Measurements from ENCODE around the gene FIBIN.
"Not testable (repeated sequence)": the region's sequence is repeated elsewhere in the genome, so short reads cannot be mapped to it uniquely, and the experiment has no call there.

The FIBIN gene

GRCh38 chr11:26958005-26958701 lies 35.8 kb upstream of the FIBIN start:
- Histone ChIP-seq H3K27ac (ENCODE audit: low read depth, low read length) (no peak overlapping the region), H3K4me3 (ENCODE audit: low read depth, low read length) (no peak overlapping the region), H3K9me3 (ENCODE audit: control insufficient read depth, insufficient read depth, low read depth, low read length) (no peaks in the 10 kb centered on the region), H3K36me3 (ENCODE audit: control insufficient read depth, insufficient read depth, low read length) (no peaks in the 10 kb centered on the region), H3K4me1 (ENCODE audit: control insufficient read depth, insufficient read depth, low read length) (no peaks in the 10 kb centered on the region), H3K9ac (ENCODE audit: low read length) (no peak overlapping the region), H3K27me3 (ENCODE audit: control insufficient read depth, insufficient read depth, low read length) (no peaks in the 10 kb centered on the region)

- Histone ChIP-seq H3K36me3 (ENCODE audit: control insufficient read depth, insufficient read depth, low read length) (no peaks in the 10 kb centered on the region), H3K9ac (ENCODE audit: low read length) (no peak overlapping the region), H3K4me3 (ENCODE audit: low read depth, low read length) (no peak overlapping the region), H3K4me1 (ENCODE audit: control insufficient read depth, insufficient read depth, low read length) (no peaks in the 10 kb centered on the region), H3K27me3 (ENCODE audit: control insufficient read depth, insufficient read depth, low read length) (no peaks in the 10 kb centered on the region), H3K9me3 (ENCODE audit: control insufficient read depth, insufficient read depth, low read depth, low read length) (no peaks in the 10 kb centered on the region), H3K27ac (ENCODE audit: low read depth, low read length) (no peak overlapping the region)
Measured at GRCh38 chr11:26958702-26959049, 35.2 kb upstream of the FIBIN start.

- no peaks in the 10 kb centered on the region for H3K9me3 ChIP-seq (ENCODE audit: control insufficient read depth, insufficient read depth, low read depth, low read length)
- H3K4me1 ChIP-seq (ENCODE audit: control insufficient read depth, insufficient read depth, low read length) = no peaks in the 10 kb centered on the region
- no peak overlapping the region for H3K9ac ChIP-seq (ENCODE audit: low read length)
- no peaks in the 10 kb centered on the region for H3K27me3 ChIP-seq (ENCODE audit: control insufficient read depth, insufficient read depth, low read length)
- no peak overlapping the region for H3K4me3 ChIP-seq (ENCODE audit: low read depth, low read length)
- no peaks in the 10 kb centered on the region for H3K36me3 ChIP-seq (ENCODE audit: control insufficient read depth, insufficient read depth, low read length)
- no peak overlapping the region for H3K27ac ChIP-seq (ENCODE audit: low read depth, low read length)
Measured at GRCh38 chr11:26960281-26960680, 33.6 kb upstream of the FIBIN start.

- no peaks in the 10 kb centered on the region for H3K9me3 ChIP-seq (ENCODE audit: control insufficient read depth, insufficient read depth, low read depth, low read length)
- H3K27ac ChIP-seq (ENCODE audit: low read depth, low read length) = no peak overlapping the region
- H3K4me3 ChIP-seq (ENCODE audit: low read depth, low read length) = no peak overlapping the region; the same call in 1 of the 2 replicates
Measured at GRCh38 chr11:26963764-26964163, 30.1 kb upstream of the FIBIN start.

GRCh38 chr11:26964339-26964738 lies 29.6 kb upstream of the FIBIN start:
- Histone ChIP-seq H3K9me3 (ENCODE audit: control insufficient read depth, insufficient read depth, low read depth, low read length) (no peaks in the 10 kb centered on the region), H3K27me3 (ENCODE audit: control insufficient read depth, insufficient read depth, low read length) (no peaks in the 10 kb centered on the region), H3K9ac (ENCODE audit: low read length) (peak overlapping the region; percentile 52), H3K4me3 (ENCODE audit: low read depth, low read length) (peak overlapping the region; percentile 58), H3K4me1 (ENCODE audit: control insufficient read depth, insufficient read depth, low read length) (no peaks in the 10 kb centered on the region), H3K36me3 (ENCODE audit: control insufficient read depth, insufficient read depth, low read length) (no peaks in the 10 kb centered on the region), H3K27ac (ENCODE audit: low read depth, low read length) (no peak overlapping the region)

More at GRCh38 chr11:26963764-26964163, 30.1 kb upstream of the FIBIN start:
- Histone ChIP-seq H3K27me3 (ENCODE audit: control insufficient read depth, insufficient read depth, low read length) (no peaks in the 10 kb centered on the region), H3K4me1 (ENCODE audit: control insufficient read depth, insufficient read depth, low read length) (no peaks in the 10 kb centered on the region), H3K36me3 (ENCODE audit: control insufficient read depth, insufficient read depth, low read length) (no peaks in the 10 kb centered on the region), H3K9ac (ENCODE audit: low read length) (no peak overlapping the region)

- peak overlapping the region; percentile 58 for H3K4me3 ChIP-seq (ENCODE audit: low read depth, low read length)
- not testable (repeated sequence) for H3K4me1 ChIP-seq (ENCODE audit: control insufficient read depth, insufficient read depth, low read length); H3K36me3 ChIP-seq (ENCODE audit: control insufficient read depth, insufficient read depth, low read length); H3K9me3 ChIP-seq (ENCODE audit: control insufficient read depth, insufficient read depth, low read depth, low read length); H3K27me3 ChIP-seq (ENCODE audit: control insufficient read depth, insufficient read depth, low read length); H3K27ac ChIP-seq (ENCODE audit: low read depth, low read length)
- H3K9ac ChIP-seq (ENCODE audit: low read length) = peak overlapping the region; percentile 52
Measured at GRCh38 chr11:26964847-26965485, 28.9 kb upstream of the FIBIN start.

- H3K27ac ChIP-seq (ENCODE audit: low read depth, low read length) = no peak overlapping the region
- no peaks in the 10 kb centered on the region for H3K27me3 ChIP-seq (ENCODE audit: control insufficient read depth, insufficient read depth, low read length)
- H3K4me3 ChIP-seq (ENCODE audit: low read depth, low read length) = no peak overlapping the region
- H3K4me1 ChIP-seq (ENCODE audit: control insufficient read depth, insufficient read depth, low read length) = no peaks in the 10 kb centered on the region
- no peak overlapping the region for H3K9ac ChIP-seq (ENCODE audit: low read length)
- no peaks in the 10 kb centered on the region for H3K36me3 ChIP-seq (ENCODE audit: control insufficient read depth, insufficient read depth, low read length)
- no peaks in the 10 kb centered on the region for H3K9me3 ChIP-seq (ENCODE audit: control insufficient read depth, insufficient read depth, low read depth, low read length)
Measured at GRCh38 chr11:26971961-26972360, 22.0 kb upstream of the FIBIN start.

- Histone ChIP-seq H3K4me3 (ENCODE audit: low read depth, low read length) (no peak overlapping the region), H3K27me3 (ENCODE audit: control insufficient read depth, insufficient read depth, low read length) (no peaks in the 10 kb centered on the region), H3K27ac (ENCODE audit: low read depth, low read length) (no peak overlapping the region), H3K36me3 (ENCODE audit: control insufficient read depth, insufficient read depth, low read length) (no peaks in the 10 kb centered on the region), H3K9ac (ENCODE audit: low read length) (no peak overlapping the region), H3K4me1 (ENCODE audit: control insufficient read depth, insufficient read depth, low read length) (no peaks in the 10 kb centered on the region), H3K9me3 (ENCODE audit: control insufficient read depth, insufficient read depth, low read depth, low read length) (no peaks in the 10 kb centered on the region)
Measured at GRCh38 chr11:26974069-26974783, 19.7 kb upstream of the FIBIN start.

- H3K36me3 ChIP-seq (ENCODE audit: control insufficient read depth, insufficient read depth, low read length) = no peaks in the 10 kb centered on the region
- no peak overlapping the region for H3K4me3 ChIP-seq (ENCODE audit: low read depth, low read length)
- no peaks in the 10 kb centered on the region for H3K27me3 ChIP-seq (ENCODE audit: control insufficient read depth, insufficient read depth, low read length)
- no peaks in the 10 kb centered on the region; the same call in 1 of the 2 replicates for H3K9me3 ChIP-seq (ENCODE audit: control insufficient read depth, insufficient read depth, low read depth, low read length)
- H3K27ac ChIP-seq (ENCODE audit: low read depth, low read length) = no peak overlapping the region
- H3K9ac ChIP-seq (ENCODE audit: low read length) = no peak overlapping the region
- no peaks in the 10 kb centered on the region for H3K4me1 ChIP-seq (ENCODE audit: control insufficient read depth, insufficient read depth, low read length)
Measured at GRCh38 chr11:26974996-26975395, 18.9 kb upstream of the FIBIN start.

- H3K4me3 ChIP-seq (ENCODE audit: low read depth, low read length) = no peak overlapping the region
- H3K36me3 ChIP-seq (ENCODE audit: control insufficient read depth, insufficient read depth, low read length) = no peaks in the 10 kb centered on the region
- no peaks in the 10 kb centered on the region for H3K4me1 ChIP-seq (ENCODE audit: control insufficient read depth, insufficient read depth, low read length)
- H3K9me3 ChIP-seq (ENCODE audit: control insufficient read depth, insufficient read depth, low read depth, low read length) = no peaks in the 10 kb centered on the region; the same call in 1 of the 2 replicates
- no peak overlapping the region for H3K27ac ChIP-seq (ENCODE audit: low read depth, low read length)
- no peak overlapping the region for H3K9ac ChIP-seq (ENCODE audit: low read length)
- no peaks in the 10 kb centered on the region for H3K27me3 ChIP-seq (ENCODE audit: control insufficient read depth, insufficient read depth, low read length)
Measured at GRCh38 chr11:26976389-26976788, 17.5 kb upstream of the FIBIN start.

- H3K27ac ChIP-seq (ENCODE audit: low read depth, low read length); H3K9me3 ChIP-seq (ENCODE audit: control insufficient read depth, insufficient read depth, low read depth, low read length); H3K4me1 ChIP-seq (ENCODE audit: control insufficient read depth, insufficient read depth, low read length); H3K4me3 ChIP-seq (ENCODE audit: low read depth, low read length); H3K27me3 ChIP-seq (ENCODE audit: control insufficient read depth, insufficient read depth, low read length); H3K9ac ChIP-seq (ENCODE audit: low read length); H3K36me3 ChIP-seq (ENCODE audit: control insufficient read depth, insufficient read depth, low read length): not testable (repeated sequence)
Measured at GRCh38 chr11:26977209-26977608, 16.7 kb upstream of the FIBIN start.
